ENCODE measurements around the gene CBFA2T2.

The CBFA2T2 gene

GRCh38 chr20:33662172-33662571 lies 172.3 kb downstream of the CBFA2T2 start, which contains the start of gene C20orf144:
TSS of gene C20orf144 (plus strand) at chr20:33662327. CDS start at chr20:33662346, 19 bp downstream.
- H3K4me3 Mint-ChIP-seq: peak within 1 kb of the TSS; percentile 83 to 92 (median 85)

DNA sequence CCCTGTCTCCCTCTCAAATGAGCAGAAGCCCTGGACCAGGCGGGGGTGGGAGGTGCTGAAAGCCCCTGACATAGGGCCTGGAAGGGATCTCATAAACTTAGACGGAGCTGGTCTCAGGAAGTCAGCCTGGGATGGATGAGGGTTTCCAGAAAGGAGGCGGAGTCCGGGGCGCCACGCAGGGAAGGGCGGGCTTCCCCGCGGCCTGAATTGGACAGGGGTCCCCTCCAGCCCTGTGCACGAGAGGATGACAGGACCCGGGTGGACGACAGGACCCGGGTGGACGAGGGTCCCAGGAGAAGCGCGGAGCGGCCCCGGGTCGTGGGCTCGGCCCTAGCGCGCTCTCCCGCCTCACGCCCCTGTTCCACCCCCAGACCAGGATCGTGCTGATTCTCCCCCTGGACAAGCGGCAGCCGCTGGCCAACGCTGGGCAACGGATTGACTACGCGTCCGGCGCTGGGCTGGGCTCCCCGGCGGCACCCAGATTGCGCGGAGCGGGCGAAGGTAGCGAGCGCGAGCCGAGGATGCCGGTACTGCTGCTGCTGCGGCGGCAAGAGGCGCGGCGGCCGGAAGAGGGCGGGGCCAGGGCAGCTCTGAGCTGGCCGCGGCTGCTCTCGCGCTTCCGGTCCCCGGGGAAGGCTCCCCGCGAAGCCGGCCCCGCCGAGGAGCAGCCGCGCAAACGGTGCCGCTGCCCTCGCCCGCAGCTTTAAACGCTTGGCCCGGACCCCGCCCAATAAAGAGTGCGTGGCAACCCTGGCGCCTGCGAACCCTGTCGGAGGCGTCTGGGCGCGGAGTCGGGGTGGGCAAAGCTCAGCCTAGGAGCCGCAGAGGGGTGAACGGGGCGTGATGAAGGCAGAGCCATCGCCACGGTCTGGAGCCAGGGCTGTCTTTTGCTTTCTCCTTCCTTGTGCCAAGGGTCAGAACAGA lies 173.5 kb downstream of the CBFA2T2 start:
- H3K27ac Mint-ChIP-seq: peak overlapping the region; percentile 73 to 84 (median 76)
- peaks cover 16% of the 10 kb centered on the region for H3K4me1 Mint-ChIP-seq
- H3K36me3 Mint-ChIP-seq (ENCODE audit: low read depth): peaks cover 3% of the 10 kb centered on the region

More at GRCh38 chr20:33662172-33662571, 172.3 kb downstream of the CBFA2T2 start, which contains the start of gene C20orf144:
- peaks cover 3% of the 10 kb centered on the region for H3K27me3 Mint-ChIP-seq (ENCODE audit: low read depth)
- peaks cover 16% of the 10 kb centered on the region for H3K4me1 Mint-ChIP-seq
- peaks cover 3% of the 10 kb centered on the region for H3K36me3 Mint-ChIP-seq (ENCODE audit: low read depth)
- H3K27ac Mint-ChIP-seq: peak within 1 kb of the TSS; percentile 65 to 84 (median 76)
- no peaks in the 10 kb centered on the region for H3K9me3 Mint-ChIP-seq
- TF ChIP-seq CTCF (IDR thresholded peaks at IDR 0.05; ENCODE audit: unreplicated experiment in 3 of 3): no peak

GRCh38 chr20:33664085-33664761 lies 174.3 kb downstream of the CBFA2T2 start:
- H3K27ac Mint-ChIP-seq: peak overlapping the region; percentile 64 to 83 (median 73)
- H3K9me3 Mint-ChIP-seq: no peaks in the 10 kb centered on the region
- H3K4me1 Mint-ChIP-seq: peaks cover 16% of the 10 kb centered on the region
- peaks cover 3% of the 10 kb centered on the region for H3K36me3 Mint-ChIP-seq (ENCODE audit: low read depth)
- no peak for TF ChIP-seq CTCF (IDR thresholded peaks at IDR 0.05; ENCODE audit: unreplicated experiment in 3 of 3)
- peak overlapping the region; percentile 83 to 92 (median 85) for H3K4me3 Mint-ChIP-seq
- peaks cover 3% of the 10 kb centered on the region for H3K27me3 Mint-ChIP-seq (ENCODE audit: low read depth)

More for the DNA sequence above, 173.5 kb downstream of the CBFA2T2 start:
- no peak for TF ChIP-seq CTCF (IDR thresholded peaks at IDR 0.05; ENCODE audit: unreplicated experiment in 3 of 3)
- H3K4me3 Mint-ChIP-seq: peak overlapping the region; percentile 83 to 92 (median 85)
- no peaks in the 10 kb centered on the region for H3K9me3 Mint-ChIP-seq
- peaks cover 3% of the 10 kb centered on the region for H3K27me3 Mint-ChIP-seq (ENCODE audit: low read depth)

DNA sequence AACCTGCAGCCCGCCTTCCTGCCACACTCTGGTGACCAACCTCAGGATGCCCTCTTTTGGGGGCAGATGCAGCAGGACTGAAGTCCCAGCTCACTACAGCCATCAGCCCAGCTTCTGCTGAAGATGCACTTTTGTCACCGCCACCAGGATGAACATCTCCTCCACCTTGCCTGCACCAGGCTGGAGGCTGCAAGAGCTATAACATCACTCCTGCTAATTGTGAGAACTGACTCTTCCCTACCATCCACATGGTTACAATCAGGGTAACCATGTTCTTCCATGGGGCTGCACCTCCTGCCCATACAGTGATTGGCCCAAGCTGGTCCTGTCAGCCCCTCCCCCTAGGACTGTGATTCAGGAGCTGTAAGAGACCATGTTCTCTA lies 174.9 kb downstream of the CBFA2T2 start:
- H3K4me3 Mint-ChIP-seq: peak overlapping the region; percentile 83 to 92 (median 85)
- peaks cover 18% of the 10 kb centered on the region for H3K4me1 Mint-ChIP-seq
- peak overlapping the region; percentile 64 to 83 (median 73) for H3K27ac Mint-ChIP-seq
- TF ChIP-seq CTCF (IDR thresholded peaks at IDR 0.05; ENCODE audit: unreplicated experiment in 3 of 3): no peak
- H3K36me3 Mint-ChIP-seq (ENCODE audit: low read depth): peaks cover 3% of the 10 kb centered on the region
- H3K9me3 Mint-ChIP-seq: no peaks in the 10 kb centered on the region
- peaks cover 3% of the 10 kb centered on the region for H3K27me3 Mint-ChIP-seq (ENCODE audit: low read depth)

DNA sequence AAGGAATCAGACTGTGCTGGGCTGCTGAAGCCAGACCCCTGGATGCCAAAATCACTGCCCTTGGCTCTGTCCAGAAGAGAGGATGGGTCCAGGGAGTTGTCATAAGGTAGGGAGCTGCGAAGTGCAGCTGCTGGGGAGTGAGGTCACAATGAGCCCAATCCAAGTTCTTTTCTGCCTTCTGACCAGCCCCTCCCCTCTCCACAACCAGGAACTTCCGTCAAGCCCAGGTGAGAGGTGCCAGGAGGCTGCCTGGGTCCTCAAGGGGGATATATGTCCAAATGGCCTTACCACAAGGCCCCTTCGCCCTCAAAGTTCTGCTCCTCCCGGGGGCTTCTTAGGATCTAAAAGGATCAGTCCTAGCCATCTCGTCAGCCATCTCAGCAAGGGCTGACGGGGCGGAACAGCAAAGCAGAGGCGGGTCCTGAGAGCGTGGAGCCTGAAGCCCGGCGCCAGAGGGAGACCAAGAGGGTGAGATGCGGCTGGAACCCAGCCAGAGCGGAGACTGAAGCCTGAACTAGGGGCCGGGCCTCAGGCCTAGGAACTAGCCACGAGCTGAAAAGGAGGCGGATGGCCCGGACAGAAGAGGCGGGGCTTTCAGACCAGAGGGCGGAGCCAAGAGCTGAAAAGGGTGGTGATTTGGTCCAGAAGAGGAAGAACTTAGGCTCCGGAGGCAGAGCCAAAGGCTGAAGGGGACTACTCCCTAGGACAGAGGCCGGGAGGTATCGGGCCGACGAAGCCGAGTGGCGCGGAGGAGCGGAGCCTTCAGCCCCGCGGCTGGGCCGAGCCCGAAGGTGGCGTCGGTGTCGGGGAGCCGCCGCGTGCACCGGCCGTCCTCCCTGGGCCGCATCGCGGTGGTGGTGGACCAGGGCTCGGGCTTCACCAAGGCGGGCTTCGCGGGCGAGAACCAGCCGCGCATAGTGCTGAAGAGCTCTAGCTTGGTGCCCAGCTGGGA lies 176.7 kb downstream of the CBFA2T2 start, which contains the start of gene ACTL10:
Gene ACTL10, plus strand, starts transcription at position 651 of the 952 bp plus-strand sequence. CDS start 555 bp downstream, outside the sequence.
- peak within 1 kb of the TSS; percentile 39 to 83 (median 66) for H3K27ac Mint-ChIP-seq
- peaks cover 3% of the 10 kb centered on the region for H3K36me3 Mint-ChIP-seq (ENCODE audit: low read depth)
- peak in 1 of 3 experiments; percentile 15 for TF ChIP-seq CTCF (IDR thresholded peaks at IDR 0.05; ENCODE audit: unreplicated experiment in 3 of 3)
- peak within 1 kb of the TSS; percentile 84 to 91 (median 89) for H3K4me3 Mint-ChIP-seq
- H3K9me3 Mint-ChIP-seq: no peaks in the 10 kb centered on the region
- H3K4me1 Mint-ChIP-seq: peaks cover 31% of the 10 kb centered on the region
- peaks cover 3% of the 10 kb centered on the region for H3K27me3 Mint-ChIP-seq (ENCODE audit: low read depth)
